ENCODE data around the gene DGKG. TPM values are rescaled to one million over a fixed set of nuclear protein-coding genes. Genes with fewer than 3 reads are reported as not detected.

Gene DGKG
- polyA plus RNA-seq, 3 donors = 4.2 to 9.2 (median 4.3) TPM

DNA sequence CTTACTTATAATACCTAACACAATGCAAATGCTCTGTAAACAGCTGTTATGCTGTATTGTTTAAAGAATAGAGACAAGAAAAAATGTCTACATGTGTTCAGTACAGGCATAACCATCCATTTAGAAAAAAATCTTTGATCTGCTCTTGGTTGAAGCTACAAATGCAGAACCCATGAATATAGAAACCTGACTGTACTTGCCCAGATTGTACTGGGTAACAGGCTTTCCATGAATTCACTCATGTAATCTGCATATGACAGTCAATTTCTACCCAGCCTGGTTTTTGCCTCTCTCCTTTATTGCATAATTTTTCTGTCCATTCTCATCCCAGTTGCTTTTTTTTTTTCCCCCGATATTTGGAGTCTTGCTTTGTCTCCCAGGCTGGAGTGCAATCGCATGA lies 190.5 kb downstream of the DGKG start:
- no peak for DNase-seq
- H3K36me3 Mint-ChIP-seq = peaks cover 70 to 91% of the 10 kb centered on the region in 2 donors
- H3K9me3 Mint-ChIP-seq = no peaks in the 10 kb centered on the region
- H3K4me1 ChIP-seq (ENCODE audit: control insufficient read depth in 1 of 2, insufficient read depth in 2 of 2, low read length in 2 of 2) = no peaks in the 10 kb centered on the region
- no peaks in the 10 kb centered on the region for H3K27me3 ChIP-seq (ENCODE audit: control insufficient read depth in 2 of 2, insufficient read depth in 2 of 2, low read length in 2 of 2)
- peaks cover 0 to 3% (median 2%) of the 10 kb centered on the region in 3 donors for H3K27me3 Mint-ChIP-seq (ENCODE audit: low read depth in 3 of 3)
- TF ChIP-seq, protein P1, sequence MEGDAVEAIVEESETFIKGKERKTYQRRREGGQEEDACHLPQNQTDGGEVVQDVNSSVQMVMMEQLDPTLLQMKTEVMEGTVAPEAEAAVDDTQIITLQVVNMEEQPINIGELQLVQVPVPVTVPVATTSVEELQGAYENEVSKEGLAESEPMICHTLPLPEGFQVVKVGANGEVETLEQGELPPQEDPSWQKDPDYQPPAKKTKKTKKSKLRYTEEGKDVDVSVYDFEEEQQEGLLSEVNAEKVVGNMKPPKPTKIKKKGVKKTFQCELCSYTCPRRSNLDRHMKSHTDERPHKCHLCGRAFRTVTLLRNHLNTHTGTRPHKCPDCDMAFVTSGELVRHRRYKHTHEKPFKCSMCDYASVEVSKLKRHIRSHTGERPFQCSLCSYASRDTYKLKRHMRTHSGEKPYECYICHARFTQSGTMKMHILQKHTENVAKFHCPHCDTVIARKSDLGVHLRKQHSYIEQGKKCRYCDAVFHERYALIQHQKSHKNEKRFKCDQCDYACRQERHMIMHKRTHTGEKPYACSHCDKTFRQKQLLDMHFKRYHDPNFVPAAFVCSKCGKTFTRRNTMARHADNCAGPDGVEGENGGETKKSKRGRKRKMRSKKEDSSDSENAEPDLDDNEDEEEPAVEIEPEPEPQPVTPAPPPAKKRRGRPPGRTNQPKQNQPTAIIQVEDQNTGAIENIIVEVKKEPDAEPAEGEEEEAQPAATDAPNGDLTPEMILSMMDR (IDR thresholded peaks at IDR 0.05) = no peak
- no peaks in the 10 kb centered on the region for H3K79me2 ChIP-seq (ENCODE audit: insufficient read depth, low read length)
- no peak overlapping the region for H3K27ac ChIP-seq (ENCODE audit: low read depth in 1 of 2, low read length in 2 of 2)
- no peaks in the 10 kb centered on the region for H3K9me3 ChIP-seq (replicated peaks in 1 of 2; ENCODE audit: control insufficient read depth in 1 of 2, insufficient read depth in 1 of 2, low read length in 2 of 2)
- H3K27ac Mint-ChIP-seq = no peak overlapping the region
- H3K9ac ChIP-seq (ENCODE audit: insufficient read depth, low read length, poor library complexity, severe bottlenecking) = no peak overlapping the region
- no peaks in the 10 kb centered on the region for H4K20me1 ChIP-seq (ENCODE audit: insufficient read depth, low read length)
- peaks cover 3% of the 10 kb centered on the region for H3K4me1 Mint-ChIP-seq
- no CpG with 5 or more reads among the region's 2 CpGs for WGBS (ENCODE audit: insufficient coverage)
- intact Hi-C loops (cut with micrococcal nuclease) = no loop called here
- H3K4me2 ChIP-seq (replicated peaks; ENCODE audit: extremely low read depth, low read length, poor library complexity, severe bottlenecking) = no peak overlapping the region
- H2AFZ ChIP-seq (ENCODE audit: insufficient read depth, low read depth, low read length, poor library complexity, severe bottlenecking) = no peak overlapping the region
- H3K4me3 Mint-ChIP-seq = no peak overlapping the region
- no peak overlapping the region for H3K4me3 ChIP-seq (replicated peaks in 1 of 3; ENCODE audit: low read depth in 2 of 3, low read length in 3 of 3)
- H3K36me3 ChIP-seq (replicated peaks in 1 of 2; ENCODE audit: control insufficient read depth in 1 of 2, insufficient read depth in 2 of 2, low read length in 2 of 2) = peaks cover 79 to 98% of the 10 kb centered on the region in 2 donors

DNA sequence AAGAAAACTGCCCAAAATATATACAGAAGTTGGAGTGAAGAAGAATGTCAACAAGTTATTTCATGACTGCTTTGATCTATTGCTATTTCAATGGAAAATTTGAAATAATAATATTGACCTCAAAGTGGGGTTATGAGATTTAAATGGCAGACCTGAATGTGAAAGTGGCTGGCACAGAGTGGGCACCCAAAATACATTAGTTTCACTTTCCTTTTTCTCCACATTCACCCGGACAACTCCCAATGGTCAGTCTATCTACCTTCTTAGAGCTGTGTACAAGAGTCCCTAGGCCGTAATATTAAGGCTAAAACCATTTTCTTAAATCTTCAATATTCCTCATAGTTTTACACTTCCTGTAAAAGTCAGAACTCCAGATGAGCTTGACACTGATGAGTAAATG lies 191.5 kb downstream of the DGKG start:
- Histone ChIP-seq H3K27ac (ENCODE audit: low read depth in 1 of 2, low read length in 2 of 2) (peak overlapping the region in 1 of 2 donors; percentile 17), H3K4me2 (replicated peaks; ENCODE audit: extremely low read depth, low read length, poor library complexity, severe bottlenecking) (no peak overlapping the region), H3K4me3 (replicated peaks in 1 of 3; ENCODE audit: low read depth in 2 of 3, low read length in 3 of 3) (no peak overlapping the region), H2AFZ (ENCODE audit: insufficient read depth, low read depth, low read length, poor library complexity, severe bottlenecking) (no peak overlapping the region), H3K9me3 (replicated peaks in 1 of 2; ENCODE audit: control insufficient read depth in 1 of 2, insufficient read depth in 1 of 2, low read length in 2 of 2) (no peaks in the 10 kb centered on the region), H3K4me1 (ENCODE audit: control insufficient read depth in 1 of 2, insufficient read depth in 2 of 2, low read length in 2 of 2) (no peaks in the 10 kb centered on the region), H3K36me3 (replicated peaks in 1 of 2; ENCODE audit: control insufficient read depth in 1 of 2, insufficient read depth in 2 of 2, low read length in 2 of 2) (peaks cover 79 to 98% of the 10 kb centered on the region in 2 donors), H3K79me2 (ENCODE audit: insufficient read depth, low read length) (no peaks in the 10 kb centered on the region), H3K9ac (ENCODE audit: insufficient read depth, low read length, poor library complexity, severe bottlenecking) (no peak overlapping the region), H4K20me1 (ENCODE audit: insufficient read depth, low read length) (no peaks in the 10 kb centered on the region), H3K27me3 (ENCODE audit: control insufficient read depth in 2 of 2, insufficient read depth in 2 of 2, low read length in 2 of 2) (no peaks in the 10 kb centered on the region)
- DNase-seq = no peak
- H3K27me3 Mint-ChIP-seq (ENCODE audit: low read depth in 3 of 3) = peaks cover 0 to 3% (median 2%) of the 10 kb centered on the region in 3 donors
- H3K4me3 Mint-ChIP-seq = no peak overlapping the region
- 60% methylated on average over 2 of the region's 2 CpGs for WGBS (ENCODE audit: insufficient coverage)
- H3K9me3 Mint-ChIP-seq = no peaks in the 10 kb centered on the region
- peaks cover 69 to 87% of the 10 kb centered on the region in 2 donors for H3K36me3 Mint-ChIP-seq
- no peak overlapping the region for H3K27ac Mint-ChIP-seq
- peaks cover 3% of the 10 kb centered on the region for H3K4me1 Mint-ChIP-seq
- TF ChIP-seq, protein P1 (IDR thresholded peaks at IDR 0.05) = no peak
- intact Hi-C loops (cut with micrococcal nuclease) = no loop called here
